ENCODE measurements around the gene LRIT2. TPM values are rescaled to one million over a fixed set of nuclear protein-coding genes. Genes with fewer than 3 reads are reported as not detected.

LRIT2 gene
- total RNA-seq (ENCODE audit: low replicate concordance) = not detected in 2 replicates
- long read RNA-seq = 0 reads

GRCh38 chr10:84225427-84226173 is at the start of gene LRIT2:
Gene LRIT2 (minus strand): TSS chr10:84225544. CDS start chr10:84225520, 24 bp downstream.
- H3K9me3 Mint-ChIP-seq = no peaks in the 10 kb centered on the region
- no peaks in the 10 kb centered on the region for H3K36me3 Mint-ChIP-seq
- no peak for TF ChIP-seq CTCF (conservative IDR thresholded peaks at IDR 0.05)
- no peak within 1 kb of the TSS for H3K4me3 Mint-ChIP-seq
- H3K27ac Mint-ChIP-seq = no peak within 1 kb of the TSS
- H3K4me1 Mint-ChIP-seq (ENCODE audit: unreplicated experiment) = no peaks in the 10 kb centered on the region
- peaks cover 46% of the 10 kb centered on the region for H3K27me3 Mint-ChIP-seq
- DNase-seq (ENCODE audit: extremely low spot score, unreplicated experiment) = no peak

- DNase-seq (ENCODE audit: extremely low spot score, unreplicated experiment) = no peak
- Mint-ChIP-seq H3K27ac (no peak overlapping the region), H3K4me1 (ENCODE audit: unreplicated experiment) (no peaks in the 10 kb centered on the region), H3K27me3 (peaks cover 14% of the 10 kb centered on the region), H3K36me3 (no peaks in the 10 kb centered on the region), H3K4me3 (no peak overlapping the region), H3K9me3 (no peaks in the 10 kb centered on the region)
- no peak for TF ChIP-seq CTCF (conservative IDR thresholded peaks at IDR 0.05)
Measured at GRCh38 chr10:84270708-84271107, 45.4 kb upstream of the LRIT2 start.

- H3K27me3 Mint-ChIP-seq = peaks cover 19% of the 10 kb centered on the region
- TF ChIP-seq CTCF (conservative IDR thresholded peaks at IDR 0.05) = no peak
Measured at GRCh38 chr10:84269773-84270172, 44.4 kb upstream of the LRIT2 start.

GRCh38 chr10:84269162-84269561 is 43.8 kb upstream of the LRIT2 start:
- TF ChIP-seq CTCF (conservative IDR thresholded peaks at IDR 0.05) = no peak
- no peak for DNase-seq (ENCODE audit: extremely low spot score, unreplicated experiment)
- no peak overlapping the region for H3K27ac Mint-ChIP-seq
- H3K9me3 Mint-ChIP-seq = no peaks in the 10 kb centered on the region
- peaks cover 24% of the 10 kb centered on the region for H3K27me3 Mint-ChIP-seq
- H3K4me1 Mint-ChIP-seq (ENCODE audit: unreplicated experiment) = peaks cover 4% of the 10 kb centered on the region
- H3K4me3 Mint-ChIP-seq = no peak overlapping the region
- H3K36me3 Mint-ChIP-seq = no peaks in the 10 kb centered on the region

More at GRCh38 chr10:84269773-84270172, 44.4 kb upstream of the LRIT2 start:
- Mint-ChIP-seq H3K27ac (no peak overlapping the region), H3K36me3 (no peaks in the 10 kb centered on the region), H3K4me3 (no peak overlapping the region), H3K4me1 (ENCODE audit: unreplicated experiment) (no peaks in the 10 kb centered on the region), H3K9me3 (no peaks in the 10 kb centered on the region)
- DNase-seq (ENCODE audit: extremely low spot score, unreplicated experiment) = no peak

GRCh38 chr10:84267503-84268126 is 42.3 kb upstream of the LRIT2 start:
- no peak overlapping the region for H3K27ac Mint-ChIP-seq
- peaks cover 4% of the 10 kb centered on the region for H3K4me1 Mint-ChIP-seq (ENCODE audit: unreplicated experiment)
- no peak overlapping the region for H3K4me3 Mint-ChIP-seq
- TF ChIP-seq CTCF (conservative IDR thresholded peaks at IDR 0.05) = peak; percentile 68
- H3K27me3 Mint-ChIP-seq = peaks cover 36% of the 10 kb centered on the region
- no peak for DNase-seq (ENCODE audit: extremely low spot score, unreplicated experiment)
- H3K9me3 Mint-ChIP-seq = no peaks in the 10 kb centered on the region
- no peaks in the 10 kb centered on the region for H3K36me3 Mint-ChIP-seq
